HEK293 (cell line): ENCODE data around the gene GSN.
A peak's percentile ranks its signal among the peaks of the same experiment; 100 is the strongest.

Experiments used
- CTCF ChIA-PET: fragments of 350-600 bp; formaldehyde crosslinking; extraction: SDS; loops from one replicate; lab custom pipeline; 2021; ENCODE audit warnings: antibody characterized with exemption; lab: Yijun Ruan, JAX
- POLR2A ChIA-PET: fragments of 300-600 bp; formaldehyde crosslinking; extraction: SDS; loops from one replicate; lab custom pipeline; 2020; ENCODE audit warnings: antibody characterized with exemption, inconsistent platforms; lab: Yijun Ruan, JAX
- H3K27ac ChIP-seq: fragments of 200-500 bp; sonication (Bioruptor generic); 2 replicates; pipeline ENCODE4 v1.5.1; 2014; ENCODE audit warnings: low read depth, low read length, control low read depth, inconsistent platforms; ENCODE audit errors: extremely low read depth
- H3K36me3 ChIP-seq, 2 experiments: fragments of 200-500 bp in 1 of 2; sonication (Bioruptor generic) in 1 of 2; 1 replicate in 1 of 2; 2 replicates in 1 of 2; pipeline ENCODE4 v1.5.1; 2014 to 2017; ENCODE audit warnings: inconsistent platforms in 2 of 2, low read length in 2 of 2; ENCODE audit not compliant: control insufficient read depth in 2 of 2, insufficient read depth in 1 of 2
- H3K4me1 ChIP-seq: fragments of 200-500 bp; sonication (Bioruptor generic); 2 replicates; pipeline ENCODE4 v1.5.1; 2014; ENCODE audit warnings: mild to moderate bottlenecking, low read length, inconsistent platforms; ENCODE audit not compliant: control insufficient read depth, insufficient read depth
- H3K4me3 ChIP-seq: 2 replicates; pipeline ENCODE4 v1.5.1; 2011; ENCODE audit warnings: low read depth, mild to moderate bottlenecking, control low read depth, low read length, moderate library complexity
- H3K9me3 ChIP-seq: fragments of 200-500 bp; sonication (Bioruptor generic); 2 replicates; pipeline ENCODE4 v1.5.1; 2014; ENCODE audit warnings: low read depth, low read length, inconsistent platforms; ENCODE audit not compliant: control insufficient read depth, insufficient read depth
- EGR2 ChIP-seq: fragments of 450-650 bp; formaldehyde crosslinking; IDR thresholded peaks from 2 replicates; pipeline ENCODE4 v1.5.1; 2016; ENCODE audit warnings: low read depth, missing biosample characterization, missing genetic modification characterization
- KLF1 ChIP-seq: fragments of 450-650 bp; formaldehyde crosslinking; IDR thresholded peaks from 2 replicates; pipeline ENCODE4 v1.5.1; 2016; ENCODE audit warnings: missing biosample characterization, missing genetic modification characterization
- MZF1 ChIP-seq: fragments of 450-650 bp; formaldehyde crosslinking; IDR thresholded peaks from 2 replicates; pipeline ENCODE4 v1.5.1; 2017; ENCODE audit warnings: missing biosample characterization, missing genetic modification characterization, borderline replicate concordance
- SP3 ChIP-seq: fragments of 450-650 bp; formaldehyde crosslinking; IDR thresholded peaks from 2 replicates; pipeline ENCODE4 v1.5.1; 2016; ENCODE audit warnings: missing biosample characterization, missing genetic modification characterization
- WT1 ChIP-seq: fragments of 450-650 bp; formaldehyde crosslinking; IDR thresholded peaks from 2 replicates; pipeline ENCODE4 v1.5.1; 2016; ENCODE audit warnings: missing biosample characterization, missing genetic modification characterization
- ZBTB20 ChIP-seq: fragments of 450-650 bp; formaldehyde crosslinking; IDR thresholded peaks from 2 replicates; pipeline ENCODE4 v1.5.1; 2016; ENCODE audit warnings: missing biosample characterization, missing genetic modification characterization
- ZFHX2 ChIP-seq: fragments of 450-650 bp; formaldehyde crosslinking; conservative IDR thresholded peaks from 2 replicates; pipeline ENCODE4 v1.5.1; 2016; ENCODE audit warnings: missing biosample characterization, missing genetic modification characterization
- ZIC2 ChIP-seq: fragments of 450-650 bp; formaldehyde crosslinking; IDR thresholded peaks from 2 replicates; pipeline ENCODE4 v1.5.1; 2016; ENCODE audit warnings: missing biosample characterization, missing genetic modification characterization
- ZNF121 ChIP-seq: fragments of 450-650 bp; formaldehyde crosslinking; IDR thresholded peaks from 2 replicates; pipeline ENCODE4 v1.5.1; 2016; ENCODE audit warnings: missing biosample characterization, missing genetic modification characterization
- ZNF138 ChIP-seq: fragments of 450-650 bp; formaldehyde crosslinking; IDR thresholded peaks from 2 replicates; pipeline ENCODE4 v1.5.1; 2016; ENCODE audit warnings: missing biosample characterization, missing genetic modification characterization, borderline replicate concordance
- ZNF140 ChIP-seq: fragments of 450-650 bp; formaldehyde crosslinking; IDR thresholded peaks from 2 replicates; pipeline ENCODE4 v1.5.1; 2016; ENCODE audit warnings: missing biosample characterization, missing genetic modification characterization
- ZNF175 ChIP-seq: fragments of 450-650 bp; formaldehyde crosslinking; IDR thresholded peaks from 2 replicates; pipeline ENCODE4 v1.5.1; 2016; ENCODE audit warnings: missing biosample characterization, missing genetic modification characterization
- ZNF354C ChIP-seq: fragments of 450-650 bp; formaldehyde crosslinking; IDR thresholded peaks from 2 replicates; pipeline ENCODE4 v1.5.1; 2016; ENCODE audit warnings: missing biosample characterization, missing genetic modification characterization, low read depth, borderline replicate concordance
- ZNF621 ChIP-seq: fragments of 450-650 bp; formaldehyde crosslinking; IDR thresholded peaks from 2 replicates; pipeline ENCODE4 v1.5.1; 2017; ENCODE audit warnings: missing biosample characterization, missing genetic modification characterization
- ZNF707 ChIP-seq: fragments of 450-650 bp; formaldehyde crosslinking; IDR thresholded peaks from 2 replicates; pipeline ENCODE4 v1.5.1; 2016; ENCODE audit warnings: missing biosample characterization, missing genetic modification characterization
- ZSCAN16 ChIP-seq: fragments of 450-650 bp; formaldehyde crosslinking; IDR thresholded peaks from 2 replicates; pipeline ENCODE4 v1.5.1; 2016; ENCODE audit warnings: missing biosample characterization, missing genetic modification characterization
- TF ChIP-seq, protein P1 (sequence below): fragments of 450-650 bp; formaldehyde crosslinking; IDR thresholded peaks from 2 replicates; pipeline ENCODE4 v1.5.1; 2016; ENCODE audit warnings: missing biosample characterization, missing genetic modification characterization
- TF ChIP-seq, protein P2 (sequence below): fragments of 450-650 bp; formaldehyde crosslinking; IDR thresholded peaks from 2 replicates; pipeline ENCODE4 v1.5.1; 2016; ENCODE audit warnings: missing biosample characterization, missing genetic modification characterization
- TF ChIP-seq, protein P3 (sequence below): fragments of 450-650 bp; formaldehyde crosslinking; IDR thresholded peaks from 2 replicates; pipeline ENCODE4 v1.5.1; 2016; ENCODE audit warnings: missing biosample characterization, missing genetic modification characterization
- TF ChIP-seq, protein P4 (sequence below): fragments of 450-650 bp; formaldehyde crosslinking; IDR thresholded peaks from 2 replicates; pipeline ENCODE4 v1.5.0; 2017; ENCODE audit warnings: missing biosample characterization, missing genetic modification characterization, borderline replicate concordance
- TF ChIP-seq, protein P5 (sequence below): fragments of 450-650 bp; formaldehyde crosslinking; IDR thresholded peaks from 2 replicates; pipeline ENCODE4 v1.5.1; 2017; ENCODE audit warnings: missing biosample characterization, missing genetic modification characterization
- TF ChIP-seq, protein P6 (sequence below): fragments of 450-650 bp; formaldehyde crosslinking; IDR thresholded peaks from 2 replicates; pipeline ENCODE4 v1.5.1; 2016; ENCODE audit warnings: missing biosample characterization, missing genetic modification characterization, low read depth

Gene GSN

DNA sequence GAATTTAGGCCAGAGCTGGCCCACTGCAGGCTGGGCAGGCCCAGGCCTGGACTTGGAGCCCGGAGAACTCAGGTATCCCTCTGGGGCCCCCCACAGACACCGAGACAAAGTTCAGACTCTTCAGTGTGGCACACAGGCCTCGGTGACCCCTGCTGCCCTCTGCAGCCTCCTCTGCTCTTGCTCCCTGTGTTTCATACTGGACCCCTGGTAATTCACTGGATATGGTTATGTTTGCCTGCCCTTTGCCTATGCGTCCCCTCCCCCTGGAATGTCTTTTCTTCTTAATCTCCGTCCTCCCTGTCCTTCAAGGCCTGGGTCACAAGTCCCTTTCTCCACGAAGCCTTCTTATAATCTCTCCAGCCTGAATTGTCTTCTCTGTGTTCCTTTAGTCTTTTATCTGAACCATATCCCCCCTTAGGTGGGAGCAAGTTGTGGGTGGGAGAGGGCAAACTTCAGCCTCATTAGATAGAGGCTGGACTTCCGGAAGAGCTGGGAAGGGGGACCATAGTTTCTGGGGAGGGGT, 30.1 kb downstream of the GSN start (continued):
- no peak for TF ChIP-seq EGR2 (tag by site-specific recombination)
- TF ChIP-seq KLF1, result no peak
- TF ChIP-seq, protein P1, sequence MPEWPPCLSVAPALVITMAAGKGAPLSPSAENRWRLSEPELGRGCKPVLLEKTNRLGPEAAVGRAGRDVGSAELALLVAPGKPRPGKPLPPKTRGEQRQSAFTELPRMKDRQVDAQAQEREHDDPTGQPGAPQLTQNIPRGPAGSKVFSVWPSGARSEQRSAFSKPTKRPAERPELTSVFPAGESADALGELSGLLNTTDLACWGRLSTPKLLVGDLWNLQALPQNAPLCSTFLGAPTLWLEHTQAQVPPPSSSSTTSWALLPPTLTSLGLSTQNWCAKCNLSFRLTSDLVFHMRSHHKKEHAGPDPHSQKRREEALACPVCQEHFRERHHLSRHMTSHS, result no peak
- no peak for TF ChIP-seq ZNF121 (tag by site-specific recombination)
- TF ChIP-seq ZNF175 (tag by site-specific recombination), result no peak
- TF ChIP-seq ZNF138 (tag by site-specific recombination), result no peak
- TF ChIP-seq ZNF621 (tag by site-specific recombination), result no peak
- no peak for TF ChIP-seq ZNF140 (tag by site-specific recombination)
- no peak for TF ChIP-seq MZF1 (tag by site-specific recombination)
- no peak for TF ChIP-seq ZSCAN16 (tag by site-specific recombination)

DNA sequence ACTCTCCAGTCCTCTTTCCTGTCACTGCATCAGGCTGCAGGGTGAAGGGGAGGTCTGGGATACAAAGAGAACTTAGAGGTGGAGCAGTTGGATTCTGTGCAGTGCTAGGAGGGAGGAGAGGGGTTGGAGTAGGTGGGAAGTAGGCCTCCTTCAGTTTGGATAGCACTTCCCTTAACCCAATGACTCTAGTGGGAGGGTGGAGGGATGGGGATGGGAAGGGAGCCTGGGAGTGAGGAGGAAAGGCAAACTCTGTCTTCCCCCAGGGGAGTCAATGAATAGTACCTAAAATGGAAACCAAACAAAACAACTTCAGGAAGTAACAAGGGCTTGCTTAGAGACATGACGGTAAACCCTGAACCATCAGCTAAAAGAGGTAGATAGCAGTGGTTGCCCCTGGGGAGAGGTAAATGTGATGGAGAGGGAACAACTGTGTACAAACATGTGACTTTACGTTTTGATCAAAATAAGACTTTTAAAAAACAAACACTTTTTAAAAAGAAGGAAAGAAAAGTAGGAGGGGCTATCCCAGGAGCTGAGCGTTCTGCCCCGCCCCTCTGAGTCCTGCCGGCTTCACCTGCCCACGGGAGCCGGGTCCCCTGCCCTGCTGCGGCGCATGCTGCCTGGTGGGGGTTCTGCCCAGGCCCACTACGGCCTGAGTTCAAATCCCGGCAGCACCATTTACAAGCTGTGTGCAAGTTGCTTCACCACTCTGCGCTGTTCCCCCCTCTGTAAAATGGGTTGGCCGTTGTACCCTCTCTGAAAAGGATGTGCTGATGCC, 30.9 kb downstream of the GSN start:
- H3K27ac ChIP-seq, result peak overlapping the region; percentile 24; the same call in 1 of the 2 replicates
- H3K4me3 ChIP-seq, result no peak overlapping the region

More for the DNA sequence above, 30.9 kb downstream of the GSN start:
- POLR2A ChIA-PET, result interaction anchor here (0.6 to 1.7 kb wide), 3 partner anchors 12 to 97 kb away, joined by 3 to 6 read pairs (median 3); partner anchors contain the start of gene RAB14
- H3K4me1 ChIP-seq, result 0 out of 2 replicates have a peak, but pooled peaks cover 2% of the 10 kb centered on the region
- CTCF ChIA-PET, result interaction anchor here (1.1 to 3.1 kb wide), 5 partner anchors 11 to 86 kb away, joined by 3 to 15 read pairs (median 5); no protein-coding TSS in a partner anchor
- no peaks in the 10 kb centered on the region for H3K9me3 ChIP-seq
- peaks cover 0 to 13% of the 10 kb centered on the region in 2 experiments; a peak in 1 of 3 replicates for H3K36me3 ChIP-seq
- TF ChIP-seq, protein P2, sequence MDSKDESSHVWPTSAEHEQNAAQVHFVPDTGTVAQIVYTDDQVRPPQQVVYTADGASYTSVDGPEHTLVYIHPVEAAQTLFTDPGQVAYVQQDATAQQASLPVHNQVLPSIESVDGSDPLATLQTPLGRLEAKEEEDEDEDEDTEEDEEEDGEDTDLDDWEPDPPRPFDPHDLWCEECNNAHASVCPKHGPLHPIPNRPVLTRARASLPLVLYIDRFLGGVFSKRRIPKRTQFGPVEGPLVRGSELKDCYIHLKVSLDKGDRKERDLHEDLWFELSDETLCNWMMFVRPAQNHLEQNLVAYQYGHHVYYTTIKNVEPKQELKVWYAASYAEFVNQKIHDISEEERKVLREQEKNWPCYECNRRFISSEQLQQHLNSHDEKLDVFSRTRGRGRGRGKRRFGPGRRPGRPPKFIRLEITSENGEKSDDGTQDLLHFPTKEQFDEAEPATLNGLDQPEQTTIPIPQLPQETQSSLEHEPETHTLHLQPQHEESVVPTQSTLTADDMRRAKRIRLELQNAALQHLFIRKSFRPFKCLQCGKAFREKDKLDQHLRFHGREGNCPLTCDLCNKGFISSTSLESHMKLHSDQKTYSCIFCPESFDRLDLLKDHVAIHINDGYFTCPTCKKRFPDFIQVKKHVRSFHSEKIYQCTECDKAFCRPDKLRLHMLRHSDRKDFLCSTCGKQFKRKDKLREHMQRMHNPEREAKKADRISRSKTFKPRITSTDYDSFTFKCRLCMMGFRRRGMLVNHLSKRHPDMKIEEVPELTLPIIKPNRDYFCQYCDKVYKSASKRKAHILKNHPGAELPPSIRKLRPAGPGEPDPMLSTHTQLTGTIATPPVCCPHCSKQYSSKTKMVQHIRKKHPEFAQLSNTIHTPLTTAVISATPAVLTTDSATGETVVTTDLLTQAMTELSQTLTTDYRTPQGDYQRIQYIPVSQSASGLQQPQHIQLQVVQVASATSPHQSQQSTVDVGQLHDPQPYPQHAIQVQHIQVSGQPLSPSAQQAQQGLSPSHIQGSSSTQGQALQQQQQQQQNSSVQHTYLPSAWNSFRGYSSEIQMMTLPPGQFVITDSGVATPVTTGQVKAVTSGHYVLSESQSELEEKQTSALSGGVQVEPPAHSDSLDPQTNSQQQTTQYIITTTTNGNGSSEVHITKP, result peak; percentile 76
- TF ChIP-seq WT1 (tag by site-specific recombination) (0 out of 2 replicates have a peak, but pooled peaks have one; percentile 11), ZBTB20 (peak; percentile 37; the same call in 1 of the 2 replicates), ZFHX2 (tag by site-specific recombination) (peak; percentile 81), ZIC2 (0 out of 2 replicates have a peak, but pooled peaks have one; percentile 12), ZNF707 (tag by site-specific recombination) (no peak), ZNF354C (no peak), SP3 (0 out of 2 replicates have a peak, but pooled peaks have one; percentile 27), EGR2 (tag by site-specific recombination) (peak; percentile 89)
- TF ChIP-seq, protein P3, sequence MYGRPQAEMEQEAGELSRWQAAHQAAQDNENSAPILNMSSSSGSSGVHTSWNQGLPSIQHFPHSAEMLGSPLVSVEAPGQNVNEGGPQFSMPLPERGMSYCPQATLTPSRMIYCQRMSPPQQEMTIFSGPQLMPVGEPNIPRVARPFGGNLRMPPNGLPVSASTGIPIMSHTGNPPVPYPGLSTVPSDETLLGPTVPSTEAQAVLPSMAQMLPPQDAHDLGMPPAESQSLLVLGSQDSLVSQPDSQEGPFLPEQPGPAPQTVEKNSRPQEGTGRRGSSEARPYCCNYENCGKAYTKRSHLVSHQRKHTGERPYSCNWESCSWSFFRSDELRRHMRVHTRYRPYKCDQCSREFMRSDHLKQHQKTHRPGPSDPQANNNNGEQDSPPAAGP (tag by site-specific recombination), result 0 out of 2 replicates have a peak, but pooled peaks have one; percentile 20
- TF ChIP-seq, protein P4, sequence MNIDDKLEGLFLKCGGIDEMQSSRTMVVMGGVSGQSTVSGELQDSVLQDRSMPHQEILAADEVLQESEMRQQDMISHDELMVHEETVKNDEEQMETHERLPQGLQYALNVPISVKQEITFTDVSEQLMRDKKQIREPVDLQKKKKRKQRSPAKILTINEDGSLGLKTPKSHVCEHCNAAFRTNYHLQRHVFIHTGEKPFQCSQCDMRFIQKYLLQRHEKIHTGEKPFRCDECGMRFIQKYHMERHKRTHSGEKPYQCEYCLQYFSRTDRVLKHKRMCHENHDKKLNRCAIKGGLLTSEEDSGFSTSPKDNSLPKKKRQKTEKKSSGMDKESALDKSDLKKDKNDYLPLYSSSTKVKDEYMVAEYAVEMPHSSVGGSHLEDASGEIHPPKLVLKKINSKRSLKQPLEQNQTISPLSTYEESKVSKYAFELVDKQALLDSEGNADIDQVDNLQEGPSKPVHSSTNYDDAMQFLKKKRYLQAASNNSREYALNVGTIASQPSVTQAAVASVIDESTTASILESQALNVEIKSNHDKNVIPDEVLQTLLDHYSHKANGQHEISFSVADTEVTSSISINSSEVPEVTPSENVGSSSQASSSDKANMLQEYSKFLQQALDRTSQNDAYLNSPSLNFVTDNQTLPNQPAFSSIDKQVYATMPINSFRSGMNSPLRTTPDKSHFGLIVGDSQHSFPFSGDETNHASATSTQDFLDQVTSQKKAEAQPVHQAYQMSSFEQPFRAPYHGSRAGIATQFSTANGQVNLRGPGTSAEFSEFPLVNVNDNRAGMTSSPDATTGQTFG (tag by site-specific recombination), result no peak
- TF ChIP-seq, protein P5, sequence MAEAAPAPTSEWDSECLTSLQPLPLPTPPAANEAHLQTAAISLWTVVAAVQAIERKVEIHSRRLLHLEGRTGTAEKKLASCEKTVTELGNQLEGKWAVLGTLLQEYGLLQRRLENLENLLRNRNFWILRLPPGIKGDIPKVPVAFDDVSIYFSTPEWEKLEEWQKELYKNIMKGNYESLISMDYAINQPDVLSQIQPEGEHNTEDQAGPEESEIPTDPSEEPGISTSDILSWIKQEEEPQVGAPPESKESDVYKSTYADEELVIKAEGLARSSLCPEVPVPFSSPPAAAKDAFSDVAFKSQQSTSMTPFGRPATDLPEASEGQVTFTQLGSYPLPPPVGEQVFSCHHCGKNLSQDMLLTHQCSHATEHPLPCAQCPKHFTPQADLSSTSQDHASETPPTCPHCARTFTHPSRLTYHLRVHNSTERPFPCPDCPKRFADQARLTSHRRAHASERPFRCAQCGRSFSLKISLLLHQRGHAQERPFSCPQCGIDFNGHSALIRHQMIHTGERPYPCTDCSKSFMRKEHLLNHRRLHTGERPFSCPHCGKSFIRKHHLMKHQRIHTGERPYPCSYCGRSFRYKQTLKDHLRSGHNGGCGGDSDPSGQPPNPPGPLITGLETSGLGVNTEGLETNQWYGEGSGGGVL (tag by site-specific recombination), result peak; percentile 61
- TF ChIP-seq, protein P6, sequence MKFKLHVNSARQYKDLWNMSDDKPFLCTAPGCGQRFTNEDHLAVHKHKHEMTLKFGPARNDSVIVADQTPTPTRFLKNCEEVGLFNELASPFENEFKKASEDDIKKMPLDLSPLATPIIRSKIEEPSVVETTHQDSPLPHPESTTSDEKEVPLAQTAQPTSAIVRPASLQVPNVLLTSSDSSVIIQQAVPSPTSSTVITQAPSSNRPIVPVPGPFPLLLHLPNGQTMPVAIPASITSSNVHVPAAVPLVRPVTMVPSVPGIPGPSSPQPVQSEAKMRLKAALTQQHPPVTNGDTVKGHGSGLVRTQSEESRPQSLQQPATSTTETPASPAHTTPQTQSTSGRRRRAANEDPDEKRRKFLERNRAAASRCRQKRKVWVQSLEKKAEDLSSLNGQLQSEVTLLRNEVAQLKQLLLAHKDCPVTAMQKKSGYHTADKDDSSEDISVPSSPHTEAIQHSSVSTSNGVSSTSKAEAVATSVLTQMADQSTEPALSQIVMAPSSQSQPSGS (tag by site-specific recombination), result no peak
